ENCODE measurements around the gene MUS81. TPM values are rescaled to one million over a fixed set of nuclear protein-coding genes. Genes with fewer than 3 reads are reported as not detected.

The MUS81 gene
- total RNA-seq, 2 experiments from 2014 or later, result 82.0 to 82.9 TPM

DNA sequence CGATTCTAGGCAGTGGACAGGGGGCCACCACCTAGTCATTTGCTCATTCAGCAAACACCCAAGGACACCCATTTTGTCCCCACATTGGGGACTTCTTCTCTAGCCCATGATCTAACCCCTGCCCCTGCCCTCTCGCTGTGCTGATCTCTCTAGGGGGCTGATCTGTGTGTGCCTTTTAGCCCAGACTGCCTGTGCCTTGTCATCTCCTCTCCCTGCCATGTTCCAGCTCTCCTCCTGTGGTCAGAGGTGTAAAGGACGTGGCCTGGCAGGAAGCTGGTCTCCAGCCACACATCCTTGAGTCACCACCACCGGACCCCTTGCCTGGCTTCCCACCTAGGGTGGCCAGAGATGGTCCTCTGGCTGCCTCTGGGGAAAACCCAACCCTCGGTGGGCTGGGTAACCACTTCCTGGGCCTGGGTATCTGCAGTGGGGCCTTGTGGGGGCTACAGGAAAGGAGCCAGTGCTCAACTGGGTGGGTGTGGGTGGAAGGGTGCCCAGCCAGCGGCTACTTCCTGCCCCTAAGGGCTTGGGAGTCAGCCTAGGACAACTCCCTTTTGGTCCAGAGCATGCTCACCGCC lies 20.7 kb downstream of the MUS81 start:
- CTCF ChIA-PET, result interaction anchor here (1.2 to 9.7 kb wide), 2 partner anchors 7 to 21 kb away, joined by 3 to 98 read pairs; partner anchors contain the start of genes CCDC85B and FIBP

DNA sequence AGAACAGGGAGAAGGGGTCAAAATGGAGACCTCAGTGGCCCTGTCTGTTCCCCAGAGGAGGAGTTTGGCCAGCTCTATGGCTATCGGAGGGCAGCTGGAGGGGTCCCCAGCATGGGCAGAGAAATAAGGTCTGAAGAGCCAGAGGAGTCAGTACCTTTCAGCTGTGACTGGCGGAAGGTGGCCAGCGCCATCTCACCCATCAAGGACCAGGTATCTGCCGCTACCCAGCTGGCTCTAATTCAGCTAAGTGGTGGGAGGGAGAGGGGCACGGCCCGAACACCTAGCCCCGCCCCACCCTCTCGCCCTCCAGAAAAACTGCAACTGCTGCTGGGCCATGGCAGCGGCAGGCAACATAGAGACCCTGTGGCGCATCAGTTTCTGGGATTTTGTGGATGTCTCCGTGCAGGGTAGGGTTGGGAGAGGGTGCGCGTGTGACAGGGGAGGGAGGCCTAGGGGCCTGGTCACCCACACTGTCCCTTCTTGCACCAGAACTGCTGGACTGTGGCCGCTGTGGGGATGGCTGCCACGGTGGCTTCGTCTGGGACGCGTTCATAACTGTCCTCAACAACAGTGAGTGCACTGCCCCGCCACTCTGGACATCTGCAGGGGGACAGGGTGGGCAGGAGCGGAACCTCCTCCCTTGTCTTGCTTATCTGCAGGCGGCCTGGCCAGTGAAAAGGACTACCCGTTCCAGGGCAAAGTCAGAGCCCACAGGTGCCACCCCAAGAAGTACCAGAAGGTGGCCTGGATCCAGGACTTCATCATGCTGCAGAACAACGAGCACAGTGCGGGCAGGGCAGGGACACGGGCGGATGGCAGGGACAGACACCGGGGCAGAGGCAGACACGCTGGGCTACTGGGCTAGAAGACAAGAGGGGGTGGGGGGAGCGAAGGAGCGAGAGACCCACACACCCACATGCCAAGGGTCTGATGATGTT lies 22.2 kb downstream of the MUS81 start:
- ChIA-PET POLR2A (interaction anchor here (0.5 to 0.7 kb wide), 2 partner anchors 13 to 37 kb away, joined by 3 read pairs; no protein-coding TSS in a partner anchor), CTCF (interaction anchor here (9.7 to 12.8 kb wide), 2 partner anchors 6 to 23 kb away, joined by 98 to 163 read pairs; partner anchors contain the start of genes CCDC85B, CFL1, FIBP and MUS81)

More for the DNA sequence above, 20.7 kb downstream of the MUS81 start:
- POLR2A ChIA-PET, result interaction anchor here (0.7 kb wide), 1 partner anchor 266 kb away, joined by 4 read pairs; the partner anchor contains the start of gene PCNX3

DNA sequence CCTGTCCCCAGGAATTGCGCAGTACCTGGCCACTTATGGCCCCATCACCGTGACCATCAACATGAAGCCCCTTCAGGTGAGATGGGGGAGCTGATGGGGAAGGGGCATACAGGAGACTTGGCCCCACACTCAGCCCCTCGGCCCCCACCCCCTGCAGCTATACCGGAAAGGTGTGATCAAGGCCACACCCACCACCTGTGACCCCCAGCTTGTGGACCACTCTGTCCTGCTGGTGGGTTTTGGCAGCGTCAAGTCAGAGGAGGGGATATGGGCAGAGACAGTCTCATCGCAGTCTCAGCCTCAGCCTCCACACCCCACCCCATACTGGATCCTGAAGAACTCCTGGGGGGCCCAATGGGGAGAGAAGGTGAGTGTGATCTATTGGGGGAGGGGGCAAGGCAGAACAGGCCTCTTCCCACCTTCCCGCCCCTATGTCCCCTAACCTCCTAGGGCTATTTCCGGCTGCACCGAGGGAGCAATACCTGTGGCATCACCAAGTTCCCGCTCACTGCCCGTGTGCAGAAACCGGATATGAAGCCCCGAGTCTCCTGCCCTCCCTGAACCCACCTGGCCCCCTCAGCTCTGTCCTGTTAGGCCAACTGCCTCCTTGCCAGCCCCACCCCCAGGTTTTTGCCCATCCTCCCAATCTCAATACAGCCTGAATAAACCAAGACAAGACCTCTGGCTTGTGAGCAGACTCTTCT lies 23.0 kb downstream of the MUS81 start:
- POLR2A ChIA-PET, result interaction anchor here (1.0 to 2.0 kb wide), 2 partner anchors 22 to 24 kb away, joined by 3 to 8 read pairs; no protein-coding TSS in a partner anchor

DNA sequence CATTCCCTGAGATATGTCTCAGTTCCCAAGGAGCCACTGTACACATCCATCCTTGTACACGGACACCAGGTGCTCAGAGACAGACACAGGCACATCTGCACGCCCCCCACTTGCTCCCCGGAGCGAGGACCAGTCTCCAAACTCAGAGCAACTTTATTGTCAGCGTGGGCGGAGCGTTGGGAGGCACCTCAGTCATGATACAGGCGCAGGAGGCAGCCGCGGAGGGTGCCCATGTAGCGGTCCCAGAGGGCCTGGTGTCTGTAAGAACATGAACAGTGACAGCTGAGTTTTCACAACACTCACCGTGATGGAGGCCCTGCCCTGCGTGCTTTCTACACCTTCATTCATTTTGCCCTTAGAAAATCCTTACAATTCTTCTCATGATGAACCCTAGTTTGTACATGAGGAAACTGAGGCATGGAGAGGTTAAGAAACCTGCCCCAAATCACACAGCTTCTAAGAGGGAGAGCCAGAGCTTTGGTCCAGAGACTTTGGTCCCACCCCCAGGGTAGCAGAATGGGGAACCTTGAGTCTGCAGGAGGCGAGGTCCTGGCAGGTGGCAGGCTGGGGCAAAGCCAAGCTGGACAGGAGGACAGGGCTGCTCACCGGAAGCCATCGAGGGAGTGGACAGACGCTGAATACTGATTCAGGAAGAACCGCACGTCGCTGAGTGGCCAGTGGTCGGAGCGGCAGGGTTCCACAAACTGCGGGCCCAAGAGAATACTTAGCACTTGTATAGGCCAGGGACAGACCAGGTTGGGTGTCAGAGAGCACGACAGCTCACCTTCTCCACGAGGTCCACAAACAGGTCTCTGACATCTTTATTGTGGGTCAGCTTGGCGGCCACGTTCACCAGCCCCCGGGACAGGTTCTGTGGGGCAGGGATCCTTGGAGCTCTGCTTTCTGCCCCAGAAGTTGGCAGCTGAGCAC lies 23.8 kb downstream of the MUS81 start:
- ChIA-PET CTCF (interaction anchor here (0.7 to 12.8 kb wide), 34 partner anchors 6 to 266 kb away, joined by 3 to 163 read pairs (median 6); partner anchors contain the start of genes CFL1, CTSW, FOSL1 and KAT5), POLR2A (interaction anchor here (1.0 to 2.7 kb wide), 5 partner anchors 14 to 34 kb away, joined by 3 to 25 read pairs (median 7); no protein-coding TSS in a partner anchor)

More for the DNA sequence above, 23.0 kb downstream of the MUS81 start:
- CTCF ChIA-PET, result interaction anchor here (1.6 to 12.8 kb wide), 6 partner anchors 6 to 102 kb away, joined by 7 to 163 read pairs (median 67); partner anchors contain the start of genes CFL1, CTSW, FOSL1 and MUS81

DNA sequence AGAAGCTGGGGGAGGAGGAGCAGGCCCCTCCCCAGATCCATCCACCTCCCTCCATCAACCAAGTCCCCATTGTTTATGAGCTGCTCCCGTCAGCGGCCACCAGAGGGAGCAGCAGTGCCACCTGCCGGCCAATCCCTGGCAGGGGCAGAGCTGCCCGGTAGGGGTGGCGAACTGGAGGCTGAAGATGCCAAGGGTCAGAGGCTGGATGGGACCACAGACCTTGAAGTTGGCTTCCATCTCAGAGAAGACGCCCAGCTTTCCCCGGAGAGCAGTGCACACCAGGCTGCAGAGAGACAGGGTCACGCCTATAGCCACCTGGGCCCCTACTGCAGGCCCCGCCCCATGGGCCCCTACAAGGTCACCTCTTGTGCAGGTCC lies 24.5 kb downstream of the MUS81 start:
- ChIA-PET POLR2A (interaction anchor here (0.5 to 2.7 kb wide), 6 partner anchors 14 to 37 kb away, joined by 3 to 25 read pairs (median 8); no protein-coding TSS in a partner anchor), CTCF (interaction anchor here (0.7 to 12.8 kb wide), 37 partner anchors 7 to 345 kb away, joined by 3 to 163 read pairs (median 5); partner anchors contain the start of genes CFL1, CTSW, FOSL1 and KAT5)

DNA sequence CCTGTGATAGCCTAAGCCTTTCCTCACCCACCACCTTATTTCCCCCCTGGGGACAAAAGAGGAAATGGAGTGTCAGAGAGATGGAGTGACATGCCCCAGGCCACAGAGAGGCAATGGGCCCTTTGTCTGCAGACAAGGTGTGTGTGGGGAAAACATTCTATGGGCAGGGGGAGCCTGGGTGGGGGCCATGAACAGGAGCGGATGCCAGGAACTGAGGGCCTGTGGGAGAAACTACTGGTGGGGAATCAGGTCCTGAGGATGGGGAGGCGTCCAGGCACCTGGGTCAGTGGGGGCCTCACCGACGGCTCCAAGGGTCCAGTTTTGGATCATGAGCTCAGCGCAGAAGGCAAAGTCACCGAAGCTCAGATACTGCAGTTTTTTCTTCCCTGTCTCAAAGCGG lies 25.0 kb downstream of the MUS81 start:
- CTCF ChIA-PET, result interaction anchor here (0.6 to 12.8 kb wide), 31 partner anchors 8 to 345 kb away, joined by 3 to 163 read pairs (median 6); partner anchors contain the start of genes CFL1, CTSW, FOSL1 and KAT5
- POLR2A ChIA-PET, result interaction anchor here (0.5 to 2.7 kb wide), 6 partner anchors 13 to 36 kb away, joined by 3 to 25 read pairs (median 8); no protein-coding TSS in a partner anchor

DNA sequence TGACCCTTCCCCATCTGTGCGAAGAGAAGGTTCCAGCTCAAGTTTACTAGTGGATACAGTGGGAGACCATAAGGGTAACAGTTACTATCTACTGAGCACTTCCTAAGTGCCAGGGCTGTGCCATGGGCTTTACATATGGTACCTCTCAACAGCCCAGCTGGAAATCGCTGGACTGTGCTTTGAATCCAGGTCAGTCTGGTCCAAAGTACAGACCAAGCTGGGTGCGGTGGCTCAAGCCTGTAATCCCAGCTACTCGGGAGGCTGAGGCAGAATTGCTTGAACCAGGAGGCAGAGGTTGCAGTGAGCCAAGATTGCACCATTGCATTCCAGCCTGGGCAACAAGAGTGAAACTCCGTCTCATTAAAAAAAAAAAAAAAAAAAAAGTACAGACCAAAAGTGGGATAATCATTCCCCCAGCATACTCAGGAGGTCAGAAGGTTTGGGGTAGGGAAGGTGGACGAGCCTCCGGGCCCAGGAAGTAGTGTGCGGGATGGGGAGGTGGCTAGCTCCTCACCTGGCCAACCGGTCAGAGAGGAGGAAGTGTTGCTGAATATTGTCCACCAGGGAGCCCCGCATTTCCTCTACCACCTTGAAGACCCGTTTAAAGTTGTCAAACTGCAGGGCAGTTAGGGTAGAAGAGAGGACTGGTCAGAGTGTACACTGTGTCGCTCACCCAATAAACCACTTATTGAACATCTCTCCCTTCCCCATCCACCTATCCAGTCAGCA lies 25.7 kb downstream of the MUS81 start:
- POLR2A ChIA-PET, result interaction anchor here (0.9 to 2.7 kb wide), 2 partner anchors 12 to 16 kb away, joined by 13 to 25 read pairs; no protein-coding TSS in a partner anchor

DNA sequence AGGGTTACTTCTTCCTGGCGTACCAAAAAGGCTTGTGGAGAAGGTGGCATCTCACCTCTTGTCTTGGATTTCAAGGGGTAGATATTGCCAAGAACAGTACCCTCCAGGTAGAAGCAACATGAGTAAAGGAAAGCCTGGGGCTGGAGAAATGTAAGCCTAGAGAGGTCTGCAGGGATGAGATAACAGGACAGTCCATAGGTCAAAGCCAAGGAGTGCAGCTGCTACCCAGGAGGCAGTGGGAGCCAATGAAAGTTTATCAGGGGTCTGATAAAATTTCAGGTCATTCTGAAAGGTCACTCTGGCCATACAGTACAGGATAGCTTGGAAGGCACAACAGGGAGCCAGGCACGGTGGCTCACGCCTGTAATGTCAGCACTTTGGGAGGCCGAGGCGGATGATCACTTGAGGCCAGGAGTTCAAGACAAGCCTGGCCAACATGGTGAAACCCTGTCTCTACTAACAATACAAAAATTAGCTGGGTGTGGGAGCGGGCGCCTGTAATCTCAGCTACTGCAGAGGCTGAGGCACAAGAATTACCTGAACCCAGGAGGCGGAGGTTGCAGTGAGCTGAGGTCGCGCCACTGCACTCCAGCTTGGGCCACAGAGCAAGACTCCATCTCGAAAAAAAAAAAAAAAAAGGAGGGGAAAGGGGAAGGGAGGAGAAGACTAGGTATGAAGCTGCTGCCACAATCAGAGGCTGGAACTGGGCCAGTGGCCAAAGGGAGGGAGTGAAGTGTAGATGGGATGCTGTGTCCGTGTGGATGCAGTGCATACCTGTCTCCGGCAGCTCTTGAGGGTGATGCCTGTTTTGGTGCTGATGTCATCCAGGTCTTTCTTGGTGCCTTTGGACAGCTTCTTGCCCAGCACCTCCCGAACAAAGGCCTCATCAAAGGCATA lies 26.8 kb downstream of the MUS81 start:
- ChIA-PET CTCF (interaction anchor here (0.6 to 12.8 kb wide), 15 partner anchors 9 to 175 kb away, joined by 3 to 163 read pairs (median 5); partner anchors contain the start of genes C11orf68, CFL1, CTSW and FOSL1), POLR2A (interaction anchor here (0.9 kb wide), 1 partner anchor 13 kb away, joined by 4 read pairs; the partner anchor contains the start of gene FOSL1)

More for the DNA sequence above, 25.7 kb downstream of the MUS81 start:
- CTCF ChIA-PET, result interaction anchor here (0.6 to 12.8 kb wide), 21 partner anchors 8 to 346 kb away, joined by 3 to 163 read pairs (median 10); partner anchors contain the start of genes CFL1, CTSW, FOSL1 and KAT5

DNA sequence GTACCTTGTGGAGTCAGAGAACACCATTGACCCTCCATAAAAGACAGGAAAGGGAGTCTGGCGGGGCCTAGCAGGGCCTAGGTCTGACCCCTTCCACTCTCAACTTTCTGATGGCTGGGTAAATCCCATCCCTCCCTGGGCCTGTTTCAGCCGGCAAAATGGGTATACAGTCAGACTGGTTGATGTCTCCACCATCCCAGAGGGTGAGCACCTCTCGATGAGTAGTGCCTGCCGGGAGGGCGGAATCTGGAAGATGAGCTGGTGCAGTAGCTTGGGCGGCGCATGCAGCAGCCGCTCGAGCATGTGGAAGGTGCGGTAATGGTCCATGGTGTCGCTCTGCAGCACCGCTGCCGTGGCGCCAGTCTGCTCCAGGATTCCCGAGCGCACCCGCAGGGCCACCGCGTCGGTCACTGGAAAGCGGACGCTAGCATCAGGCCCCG lies 27.5 kb downstream of the MUS81 start:
- ChIA-PET POLR2A (interaction anchor here (0.6 to 4.7 kb wide), 10 partner anchors 9 to 316 kb away, joined by 3 to 67 read pairs (median 4); partner anchors contain the start of genes CFL1, FOSL1 and MUS81), CTCF (interaction anchor here (0.6 to 12.8 kb wide), 27 partner anchors 10 to 1602 kb away, joined by 3 to 163 read pairs (median 4); partner anchors contain the start of genes C11orf68, CFL1, CTSW and FOSL1)

GRCh38 chr11:65888163-65888814 lies 28.1 kb downstream of the MUS81 start, which contains the start of gene FIBP:
Gene FIBP (minus strand): TSS chr11:65888471. CDS start chr11:65888418, 53 bp downstream.
- ChIA-PET POLR2A (interaction anchor here (0.6 to 4.7 kb wide), 11 partner anchors 9 to 317 kb away, joined by 3 to 67 read pairs (median 4); partner anchors contain the start of genes CFL1, FOSL1 and MUS81), CTCF (interaction anchor here (0.6 to 12.8 kb wide), 33 partner anchors 11 to 1601 kb away, joined by 3 to 163 read pairs (median 3); partner anchors contain the start of genes C11orf68, CFL1, CTSW and FOSL1)

GRCh38 chr11:65890324-65891218 lies 30.3 kb downstream of the MUS81 start, which contains the start of gene CCDC85B:
Gene CCDC85B (plus strand): TSS chr11:65890673. CDS start chr11:65890784, 111 bp downstream.
- CTCF ChIA-PET, result interaction anchor here (1.1 to 12.8 kb wide), 12 partner anchors 8 to 177 kb away, joined by 3 to 163 read pairs (median 12); partner anchors contain the start of genes C11orf68, CFL1, CTSW and FOSL1
- POLR2A ChIA-PET, result interaction anchor here (0.6 to 4.7 kb wide), 20 partner anchors 9 to 383 kb away, joined by 3 to 67 read pairs (median 4); partner anchors contain the start of genes BANF1, C11orf68, CFL1 and EIF1AD

- POLR2A ChIA-PET, result interaction anchor here (0.6 to 4.7 kb wide), 16 partner anchors 9 to 321 kb away, joined by 3 to 67 read pairs (median 4); partner anchors contain the start of genes BANF1, C11orf68, CFL1 and EIF1AD
- CTCF ChIA-PET, result interaction anchor here (1.0 to 12.8 kb wide), 11 partner anchors 7 to 176 kb away, joined by 3 to 163 read pairs (median 10); partner anchors contain the start of genes C11orf68, CFL1, CTSW and FOSL1
Measured at GRCh38 chr11:65891219-65892136, 31.2 kb downstream of the MUS81 start.

Measured in activated CD8-positive, alpha-beta memory T cell treated with anti-CD3 and anti-CD28 coated beads for 36 hours (primary cell).